ENCODE data around the gene FSD1. TPM values are rescaled to one million over a fixed set of nuclear protein-coding genes. Genes with fewer than 3 reads are reported as not detected.

Gene FSD1
- total RNA-seq, 1 donor from 2014 or later, result 0.26 TPM

DNA sequence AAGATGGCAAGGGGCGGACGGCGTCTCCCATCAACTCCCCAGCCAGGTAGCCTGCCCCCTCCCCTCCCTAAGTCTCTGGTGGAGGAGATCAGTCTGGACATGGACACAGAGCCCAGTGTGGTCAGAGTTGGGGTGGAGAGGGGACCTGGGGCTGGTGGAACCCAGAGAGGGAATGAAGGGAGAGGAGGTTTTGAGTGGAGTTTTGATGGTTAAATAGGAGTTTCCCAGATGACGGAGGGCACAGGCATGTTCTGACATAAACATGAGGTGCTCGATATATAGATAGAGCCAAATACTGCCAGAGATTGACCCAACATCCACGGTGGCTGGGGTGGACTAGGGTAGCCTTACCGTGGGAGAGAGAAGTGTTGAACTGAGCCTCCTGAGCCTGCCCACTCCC is 14.1 kb downstream of the FSD1 start:
- TF ChIP-seq, protein P1, sequence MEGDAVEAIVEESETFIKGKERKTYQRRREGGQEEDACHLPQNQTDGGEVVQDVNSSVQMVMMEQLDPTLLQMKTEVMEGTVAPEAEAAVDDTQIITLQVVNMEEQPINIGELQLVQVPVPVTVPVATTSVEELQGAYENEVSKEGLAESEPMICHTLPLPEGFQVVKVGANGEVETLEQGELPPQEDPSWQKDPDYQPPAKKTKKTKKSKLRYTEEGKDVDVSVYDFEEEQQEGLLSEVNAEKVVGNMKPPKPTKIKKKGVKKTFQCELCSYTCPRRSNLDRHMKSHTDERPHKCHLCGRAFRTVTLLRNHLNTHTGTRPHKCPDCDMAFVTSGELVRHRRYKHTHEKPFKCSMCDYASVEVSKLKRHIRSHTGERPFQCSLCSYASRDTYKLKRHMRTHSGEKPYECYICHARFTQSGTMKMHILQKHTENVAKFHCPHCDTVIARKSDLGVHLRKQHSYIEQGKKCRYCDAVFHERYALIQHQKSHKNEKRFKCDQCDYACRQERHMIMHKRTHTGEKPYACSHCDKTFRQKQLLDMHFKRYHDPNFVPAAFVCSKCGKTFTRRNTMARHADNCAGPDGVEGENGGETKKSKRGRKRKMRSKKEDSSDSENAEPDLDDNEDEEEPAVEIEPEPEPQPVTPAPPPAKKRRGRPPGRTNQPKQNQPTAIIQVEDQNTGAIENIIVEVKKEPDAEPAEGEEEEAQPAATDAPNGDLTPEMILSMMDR (IDR thresholded peaks at IDR 0.05; ENCODE audit: insufficient read depth, low read length, severe bottlenecking), result no peak
- FAIRE-seq (no peak), DNase-seq (ENCODE audit: low read depth) (no peak)
- no peaks in the 10 kb centered on the region for H3K36me3 ChIP-seq (ENCODE audit: control insufficient read depth, insufficient read depth, low read length)
- no peak overlapping the region for H3K4me3 ChIP-seq (ENCODE audit: low read depth, low read length)
- no peaks in the 10 kb centered on the region for H3K27me3 ChIP-seq (ENCODE audit: control insufficient read depth, insufficient read depth, low read length)

DNA sequence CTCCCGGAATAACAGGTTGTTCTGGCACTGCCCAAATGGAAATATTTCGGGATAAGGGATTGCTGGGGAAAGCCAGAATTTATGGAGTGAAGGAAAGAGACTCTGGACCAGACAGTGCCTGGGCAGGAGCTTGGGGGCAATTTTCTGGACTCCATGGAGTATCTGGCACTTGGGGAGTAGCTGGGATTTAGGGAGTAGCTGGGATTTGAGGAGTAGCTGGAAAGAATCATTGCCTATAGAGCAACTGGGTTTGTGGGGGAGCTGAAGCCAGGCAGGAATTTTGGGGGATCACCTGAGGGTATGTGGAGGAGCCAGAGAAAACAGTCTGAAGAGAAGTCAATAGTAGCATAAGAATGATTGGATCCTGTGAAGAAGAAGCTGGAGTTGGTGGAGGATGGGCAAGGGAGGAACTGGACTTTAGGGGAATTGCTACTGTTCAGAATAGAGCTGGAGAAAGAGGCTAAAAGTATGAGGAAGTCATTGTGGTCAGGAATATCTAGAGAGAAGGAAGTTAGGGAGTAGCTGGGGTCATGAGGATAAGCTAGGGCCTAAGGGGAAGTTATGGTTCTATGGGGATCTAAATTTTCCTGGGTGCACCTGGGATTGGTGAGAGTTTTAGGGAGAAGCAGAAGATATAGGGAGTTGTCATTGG is 14.8 kb downstream of the FSD1 start:
- TF ChIP-seq, protein P1 (IDR thresholded peaks at IDR 0.05; ENCODE audit: insufficient read depth, low read length, severe bottlenecking), result no peak
- no peak for FAIRE-seq

DNA sequence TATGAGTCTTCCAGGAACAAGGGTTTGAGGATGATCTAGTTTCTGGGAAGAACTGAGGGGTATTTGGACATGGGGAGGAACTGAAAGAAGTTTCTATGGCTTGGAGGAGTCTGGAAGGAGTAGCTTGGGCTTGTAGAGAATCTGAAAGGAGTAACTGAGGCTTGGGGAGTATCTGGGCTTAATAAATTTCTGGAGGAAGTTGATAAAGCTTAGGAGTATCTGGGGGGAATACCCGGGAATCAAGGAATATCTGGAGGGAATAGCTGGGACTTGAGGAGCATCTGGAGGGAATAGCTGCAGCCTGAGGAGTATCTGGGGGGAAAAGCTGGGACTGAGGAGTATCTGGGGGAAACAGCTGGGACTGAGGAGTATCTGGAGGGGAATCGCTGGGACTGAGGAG is 16.0 kb downstream of the FSD1 start:
- Histone ChIP-seq H3K27me3 (ENCODE audit: control insufficient read depth, insufficient read depth, low read length) (no peaks in the 10 kb centered on the region), H3K4me3 (ENCODE audit: low read depth, low read length) (no peak overlapping the region), H3K36me3 (ENCODE audit: control insufficient read depth, insufficient read depth, low read length) (peaks cover 3% of the 10 kb centered on the region)
- peak; percentile 28 for FAIRE-seq
- TF ChIP-seq, protein P1 (IDR thresholded peaks at IDR 0.05; ENCODE audit: insufficient read depth, low read length, severe bottlenecking), result no peak
- no peak for DNase-seq (ENCODE audit: low read depth)

More for the DNA sequence above, 14.8 kb downstream of the FSD1 start:
- no peaks in the 10 kb centered on the region for H3K36me3 ChIP-seq (ENCODE audit: control insufficient read depth, insufficient read depth, low read length)
- no peak for DNase-seq (ENCODE audit: low read depth)
- H3K27me3 ChIP-seq (ENCODE audit: control insufficient read depth, insufficient read depth, low read length), result no peaks in the 10 kb centered on the region
- H3K4me3 ChIP-seq (ENCODE audit: low read depth, low read length), result no peak overlapping the region

DNA sequence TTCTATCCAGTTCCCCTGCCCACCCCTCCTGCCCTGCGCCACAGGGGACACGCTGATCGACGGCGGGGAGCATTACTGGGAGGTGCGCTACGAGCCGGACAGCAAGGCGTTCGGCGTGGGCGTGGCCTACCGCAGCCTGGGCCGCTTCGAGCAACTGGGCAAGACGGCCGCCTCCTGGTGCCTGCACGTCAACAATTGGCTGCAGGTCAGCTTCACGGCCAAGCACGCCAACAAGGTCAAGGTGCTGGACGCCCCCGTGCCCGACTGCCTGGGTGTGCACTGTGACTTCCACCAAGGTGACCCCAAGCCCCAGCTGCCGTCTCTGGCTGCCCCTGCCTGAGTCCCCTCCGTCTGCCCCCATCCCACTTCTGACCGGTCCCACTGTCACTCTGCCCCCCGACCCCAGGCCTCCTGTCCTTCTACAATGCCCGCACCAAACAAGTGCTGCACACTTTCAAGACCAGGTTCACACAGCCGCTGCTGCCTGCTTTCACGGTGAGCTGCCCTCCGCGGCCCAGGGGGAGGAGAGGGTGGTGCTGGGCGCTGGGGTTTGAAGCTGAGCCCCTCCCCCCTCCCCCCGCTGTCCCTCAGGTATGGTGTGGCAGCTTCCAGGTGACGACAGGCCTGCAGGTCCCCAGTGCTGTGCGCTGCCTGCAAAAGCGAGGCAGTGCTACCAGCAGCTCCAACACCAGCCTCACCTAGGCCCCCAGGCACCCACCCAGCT is 18.7 kb downstream of the FSD1 start:
- Histone ChIP-seq H3K36me3 (ENCODE audit: control insufficient read depth, insufficient read depth, low read length) (peaks cover 10% of the 10 kb centered on the region), H3K4me3 (ENCODE audit: low read depth, low read length) (no peak overlapping the region), H3K27me3 (ENCODE audit: control insufficient read depth, insufficient read depth, low read length) (no peaks in the 10 kb centered on the region)
- FAIRE-seq, result no peak
- no peak for DNase-seq (ENCODE audit: low read depth)
- TF ChIP-seq, protein P1 (IDR thresholded peaks at IDR 0.05; ENCODE audit: insufficient read depth, low read length, severe bottlenecking), result no peak

DNA sequence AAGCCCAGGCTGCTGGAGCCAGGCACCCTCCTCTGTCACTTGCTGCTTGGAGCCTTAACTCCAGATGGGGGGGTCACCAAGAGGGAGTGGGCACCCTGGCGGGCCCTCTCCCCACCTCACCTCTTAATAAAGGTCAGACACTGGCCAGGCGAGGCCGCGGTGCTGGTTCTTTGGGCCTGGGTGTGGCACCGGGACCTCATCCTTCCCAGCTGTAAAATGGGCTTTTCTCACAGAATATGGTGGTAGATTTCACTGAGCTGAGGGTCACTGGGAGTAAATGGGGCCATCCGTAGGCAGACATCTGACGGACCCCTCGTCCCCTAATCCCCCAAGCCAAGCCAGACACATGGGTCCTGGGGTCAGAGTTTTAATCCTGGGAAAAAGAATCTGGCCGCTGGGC is 19.3 kb downstream of the FSD1 start:
- TF ChIP-seq, protein P1 (IDR thresholded peaks at IDR 0.05; ENCODE audit: insufficient read depth, low read length, severe bottlenecking), result no peak
- no peak for DNase-seq (ENCODE audit: low read depth)
- Histone ChIP-seq H3K36me3 (ENCODE audit: control insufficient read depth, insufficient read depth, low read length) (peaks cover 10% of the 10 kb centered on the region), H3K4me3 (ENCODE audit: low read depth, low read length) (no peak overlapping the region), H3K27me3 (ENCODE audit: control insufficient read depth, insufficient read depth, low read length) (no peaks in the 10 kb centered on the region)
- peak; percentile 18 for FAIRE-seq

All from bronchial epithelial cell (primary cell).